HEK293 (cell line): Measurements from ENCODE around the gene MAP4K4.

Source experiments
- CTCF ChIA-PET: fragments of 350-600 bp; formaldehyde crosslinking; extraction: SDS; loops from one replicate; lab custom pipeline; 2021; ENCODE audit warnings: antibody characterized with exemption; lab: Yijun Ruan, JAX
- POLR2A ChIA-PET: fragments of 300-600 bp; formaldehyde crosslinking; extraction: SDS; loops from one replicate; lab custom pipeline; 2020; ENCODE audit warnings: antibody characterized with exemption, inconsistent platforms; lab: Yijun Ruan, JAX
- H3K27ac ChIP-seq: fragments of 200-500 bp; sonication (Bioruptor generic); 2 replicates; pipeline ENCODE4 v1.5.1; 2014; ENCODE audit warnings: low read depth, low read length, control low read depth, inconsistent platforms; ENCODE audit errors: extremely low read depth
- H3K36me3 ChIP-seq, 2 experiments: fragments of 200-500 bp in 1 of 2; sonication (Bioruptor generic) in 1 of 2; 1 replicate in 1 of 2; 2 replicates in 1 of 2; pipeline ENCODE4 v1.5.1; 2014 to 2017; ENCODE audit warnings: inconsistent platforms in 2 of 2, low read length in 2 of 2; ENCODE audit not compliant: control insufficient read depth in 2 of 2, insufficient read depth in 1 of 2
- H3K4me1 ChIP-seq: fragments of 200-500 bp; sonication (Bioruptor generic); 2 replicates; pipeline ENCODE4 v1.5.1; 2014; ENCODE audit warnings: mild to moderate bottlenecking, low read length, inconsistent platforms; ENCODE audit not compliant: control insufficient read depth, insufficient read depth
- H3K4me3 ChIP-seq: 2 replicates; pipeline ENCODE4 v1.5.1; 2011; ENCODE audit warnings: low read depth, mild to moderate bottlenecking, control low read depth, low read length, moderate library complexity
- H3K9me3 ChIP-seq: fragments of 200-500 bp; sonication (Bioruptor generic); 2 replicates; pipeline ENCODE4 v1.5.1; 2014; ENCODE audit warnings: low read depth, low read length, inconsistent platforms; ENCODE audit not compliant: control insufficient read depth, insufficient read depth
- BCL11A ChIP-seq: fragments of 450-650 bp; formaldehyde crosslinking; IDR thresholded peaks from 2 replicates; pipeline ENCODE4 v1.5.1; 2016; ENCODE audit warnings: low read depth, missing biosample characterization, missing genetic modification characterization
- FEZF1 ChIP-seq: fragments of 450-650 bp; formaldehyde crosslinking; IDR thresholded peaks from 2 replicates; pipeline ENCODE4 v1.5.1; 2016; ENCODE audit warnings: missing biosample characterization, missing genetic modification characterization
- HOXC10 ChIP-seq: sonication (generic); formaldehyde crosslinking; IDR thresholded peaks from 2 replicates; pipeline ENCODE4 v1.8.1; 2023; ENCODE audit warnings: mild to moderate bottlenecking, missing genetic modification reagents
- REST ChIP-seq: fragments of 450-650 bp; formaldehyde crosslinking; IDR thresholded peaks from 2 replicates; pipeline ENCODE4 v1.5.1; 2016; ENCODE audit warnings: missing biosample characterization, missing genetic modification characterization
- YY2 ChIP-seq: fragments of 450-650 bp; formaldehyde crosslinking; IDR thresholded peaks from 2 replicates; pipeline ENCODE4 v1.5.1; 2016; ENCODE audit warnings: missing biosample characterization, missing genetic modification characterization
- ZBTB11 ChIP-seq: fragments of 450-650 bp; formaldehyde crosslinking; conservative IDR thresholded peaks from 2 replicates; pipeline ENCODE4 v1.5.1; 2016; ENCODE audit warnings: low read depth, missing biosample characterization, missing genetic modification characterization
- ZBTB7A ChIP-seq: fragments of 450-650 bp; formaldehyde crosslinking; IDR thresholded peaks from 2 replicates; pipeline ENCODE4 v1.5.1; 2016; ENCODE audit warnings: low read depth, missing biosample characterization, missing genetic modification characterization
- ZNF114 ChIP-seq: fragments of 450-650 bp; formaldehyde crosslinking; IDR thresholded peaks from 2 replicates; pipeline ENCODE4 v1.5.0; 2017; ENCODE audit warnings: missing biosample characterization, missing genetic modification characterization
- ZNF133 ChIP-seq: fragments of 450-650 bp; formaldehyde crosslinking; IDR thresholded peaks from 2 replicates; pipeline ENCODE4 v1.5.1; 2016; ENCODE audit warnings: missing biosample characterization, missing genetic modification characterization
- ZNF175 ChIP-seq: fragments of 450-650 bp; formaldehyde crosslinking; IDR thresholded peaks from 2 replicates; pipeline ENCODE4 v1.5.1; 2016; ENCODE audit warnings: missing biosample characterization, missing genetic modification characterization
- ZNF214 ChIP-seq: fragments of 450-650 bp; formaldehyde crosslinking; IDR thresholded peaks from 2 replicates; pipeline ENCODE4 v1.5.1; 2017; ENCODE audit warnings: missing biosample characterization, mild to moderate bottlenecking, missing genetic modification characterization, borderline replicate concordance
- ZNF302 ChIP-seq: fragments of 450-650 bp; formaldehyde crosslinking; IDR thresholded peaks from 2 replicates; pipeline ENCODE4 v1.5.1; 2016; ENCODE audit warnings: missing biosample characterization, missing genetic modification characterization, low read depth
- ZNF341 ChIP-seq: fragments of 450-650 bp; formaldehyde crosslinking; IDR thresholded peaks from 2 replicates; pipeline ENCODE4; 2016; ENCODE audit warnings: low read depth, missing biosample characterization, missing genetic modification characterization
- ZNF449 ChIP-seq: fragments of 450-650 bp; formaldehyde crosslinking; IDR thresholded peaks from 2 replicates; pipeline ENCODE4 v1.5.1; 2017; ENCODE audit warnings: missing biosample characterization, mild to moderate bottlenecking, missing genetic modification characterization, moderate library complexity
- ZNF501 ChIP-seq: fragments of 450-650 bp; formaldehyde crosslinking; IDR thresholded peaks from 2 replicates; pipeline ENCODE4 v1.5.1; 2016; ENCODE audit warnings: missing biosample characterization, missing genetic modification characterization
- ZNF510 ChIP-seq: fragments of 450-650 bp; formaldehyde crosslinking; IDR thresholded peaks from 2 replicates; pipeline ENCODE4 v1.5.1; 2018; ENCODE audit warnings: mild to moderate bottlenecking, missing genetic modification characterization, missing biosample characterization; ENCODE audit not compliant: insufficient replicate concordance
- ZNF558 ChIP-seq: fragments of 450-650 bp; formaldehyde crosslinking; IDR thresholded peaks from 2 replicates; pipeline ENCODE4 v1.5.1; 2016; ENCODE audit warnings: missing biosample characterization, missing genetic modification characterization
- ZNF585B ChIP-seq: fragments of 450-650 bp; formaldehyde crosslinking; IDR thresholded peaks from 2 replicates; pipeline ENCODE4 v1.5.1; 2016; ENCODE audit warnings: missing biosample characterization, missing genetic modification characterization
- ZNF704 ChIP-seq: fragments of 450-650 bp; formaldehyde crosslinking; IDR thresholded peaks from 2 replicates; pipeline ENCODE4 v1.5.1; 2016; ENCODE audit warnings: missing biosample characterization, missing genetic modification characterization
- ZNF776 ChIP-seq: fragments of 450-650 bp; formaldehyde crosslinking; IDR thresholded peaks from 2 replicates; pipeline ENCODE4 v1.5.0; 2017; ENCODE audit warnings: missing biosample characterization, missing genetic modification characterization, borderline replicate concordance
- ZSCAN18 ChIP-seq: fragments of 450-650 bp; formaldehyde crosslinking; IDR thresholded peaks from 2 replicates; pipeline ENCODE4 v1.5.1; 2016; ENCODE audit warnings: missing biosample characterization, missing genetic modification characterization

The MAP4K4 gene

GRCh38 chr2:101779656-101780055 lies 82.1 kb downstream of the MAP4K4 start:
- POLR2A ChIA-PET = no interaction called here
- Histone ChIP-seq H3K27ac (no peak overlapping the region), H3K9me3 (no peaks in the 10 kb centered on the region), H3K4me3 (no peak overlapping the region), H3K4me1 (peaks cover 31% of the 10 kb centered on the region), H3K36me3 (no peaks in the 10 kb centered on the region)
- TF ChIP-seq ZBTB7A (tag by site-specific recombination) (no peak), ZNF585B (no peak), ZNF302 (tag by site-specific recombination) (no peak), ZNF114 (tag by site-specific recombination) (no peak), ZNF133 (tag by site-specific recombination) (no peak)
- CTCF ChIA-PET = interaction anchor here (0.6 to 2.6 kb wide), 5 partner anchors 8 to 256 kb away, joined by 3 to 10 read pairs (median 4); no protein-coding TSS in a partner anchor

- H3K27ac ChIP-seq = no peak overlapping the region
- no peak overlapping the region for H3K4me3 ChIP-seq
- no peaks in the 10 kb centered on the region for H3K9me3 ChIP-seq
- H3K36me3 ChIP-seq = no peaks in the 10 kb centered on the region
- peaks cover 32% of the 10 kb centered on the region for H3K4me1 ChIP-seq
- TF ChIP-seq FEZF1 (tag by site-specific recombination) = no peak
- no peak for TF ChIP-seq ZNF776 (tag by site-specific recombination)
- TF ChIP-seq ZNF558 (tag by site-specific recombination) = no peak
- TF ChIP-seq ZNF175 = no peak
- TF ChIP-seq HOXC10 (CRISPR knock-in tag) = no peak
- no peak for TF ChIP-seq REST
- TF ChIP-seq YY2 = no peak
- TF ChIP-seq ZNF501 (tag by site-specific recombination) = no peak
- TF ChIP-seq ZNF214 (tag by site-specific recombination) = no peak
- TF ChIP-seq ZSCAN18 (tag by site-specific recombination) = no peak
- no peak for TF ChIP-seq ZBTB11 (tag by site-specific recombination)
- TF ChIP-seq ZNF510 = no peak
- no peak for TF ChIP-seq ZNF341 (tag by site-specific recombination)
- TF ChIP-seq BCL11A (tag by site-specific recombination) = no peak
- TF ChIP-seq ZNF449 (tag by site-specific recombination) = no peak
- TF ChIP-seq ZNF704 (tag by site-specific recombination) = no peak
- ChIA-PET CTCF (interaction anchor here (0.6 to 2.6 kb wide), 2 partner anchors 10 to 81 kb away, joined by 4 to 10 read pairs; no protein-coding TSS in a partner anchor), POLR2A (no interaction called here)
Measured at GRCh38 chr2:101781326-101781725, 83.8 kb downstream of the MAP4K4 start.
